GM12878 (cell line): Measurements from ENCODE around the gene DTNA. TPM values are rescaled to one million over a fixed set of nuclear protein-coding genes. Genes with fewer than 3 reads are reported as not detected.
"Not testable (repeated sequence)": the region's sequence is repeated elsewhere in the genome, so short reads cannot be mapped to it uniquely, and the experiment has no call there.

Source experiments
- ATAC-seq: fragments of 200-7000 bp; cut with Tn5 transposase; 3 replicates; pipeline ENCODE4 v1.9.1; 2020; ENCODE audit warnings: mild to moderate bottlenecking, moderate library complexity
- BruUV-seq: library from RNA; stranded (reverse); fragments of 400-500 nt; replicated peaks from 2 replicates; lab custom pipeline; 2021; lab: Mats Ljungman, UMichigan
- CTCF ChIA-PET: fragments of 300-600 bp; sonication (Branson Sonifier 250); formaldehyde crosslinking; extraction: SDS; loops from one replicate; lab custom pipeline; 2021; ENCODE audit warnings: inconsistent platforms; lab: Yijun Ruan, JAX
- POLR2A ChIA-PET: fragments of 350-600 bp; formaldehyde crosslinking; extraction: SDS; loops from one replicate; lab custom pipeline; 2021; ENCODE audit warnings: inconsistent platforms; lab: Charles Lee
- RAD21 ChIA-PET: fragments of 300-600 bp; sonication (Branson Sonifier 250); formaldehyde crosslinking; loops from one replicate; lab custom pipeline; 2023; ENCODE audit warnings: antibody characterized with exemption; ENCODE audit not compliant: unreplicated experiment; lab: Charles Lee
- SMC1A ChIA-PET: fragments of 300-600 bp; sonication (Branson Sonifier 250); formaldehyde crosslinking; loops from one replicate; lab custom pipeline; 2023; ENCODE audit not compliant: unreplicated experiment, uncharacterized antibody; lab: Charles Lee
- DNase-seq: peaks from one replicate; pipeline ENCODE4 v3.0.0-alpha.2; 2011; ENCODE audit warnings: low read depth, low spot score
- FAIRE-seq: peaks from 3 replicates; lab custom pipeline; 2011; peaks lifted over from hg19 to GRCh38; lab: Jason Lieb, UNC
- H2AFZ ChIP-seq: 2 replicates; pipeline ENCODE4 v1.6.0; 2011; ENCODE audit warnings: low read depth, low read length, control low read depth; ENCODE audit not compliant: control insufficient read depth
- H3K27ac ChIP-seq: 2 replicates; pipeline ENCODE4 v1.5.1; 2011; ENCODE audit warnings: control low read depth; ENCODE audit not compliant: control insufficient read depth, insufficient read depth
- H3K27me3 ChIP-seq, 2 experiments: replicated peaks in 1 of 2; 2 replicates each; pipeline versions ENCODE4 v1.6.0 to v1.6.1; 2011; ENCODE audit warnings: low read length in 1 of 2; ENCODE audit not compliant: control insufficient read depth in 2 of 2, insufficient read depth in 2 of 2
- H3K36me3 ChIP-seq, 2 experiments: 2 replicates each; pipeline ENCODE4 v1.5.1; 2011; ENCODE audit warnings: low read length in 1 of 2; ENCODE audit not compliant: control insufficient read depth in 2 of 2, insufficient read depth in 2 of 2
- H3K4me1 ChIP-seq: 2 replicates; pipeline ENCODE4 v1.6.1; 2011; ENCODE audit warnings: mild to moderate bottlenecking, low read length, moderate library complexity, mixed read lengths; ENCODE audit not compliant: control insufficient read depth, insufficient read depth
- H3K4me2 ChIP-seq: 2 replicates; pipeline ENCODE4 v1.6.0; 2011; ENCODE audit warnings: control low read depth; ENCODE audit not compliant: control insufficient read depth, insufficient read depth
- H3K4me3 ChIP-seq: fragments of 200-600 bp; sonication (generic); 2 replicates; pipeline ENCODE4 v1.5.1; 2016
- H3K79me2 ChIP-seq: 2 replicates; pipeline ENCODE4 v1.6.0; 2011; ENCODE audit warnings: low read length; ENCODE audit not compliant: control insufficient read depth, insufficient read depth
- H3K9ac ChIP-seq: 2 replicates; pipeline ENCODE4 v1.8.0; 2011; ENCODE audit warnings: low read length, control low read depth, mixed read lengths; ENCODE audit not compliant: control insufficient read depth, insufficient read depth
- H3K9me3 ChIP-seq: replicated peaks from 3 replicates; pipeline ENCODE4 v1.5.1; 2011; ENCODE audit warnings: mild to moderate bottlenecking, low read length; ENCODE audit not compliant: control insufficient read depth, insufficient read depth
- H4K20me1 ChIP-seq: 2 replicates; pipeline ENCODE4 v1.6.0; 2011; ENCODE audit not compliant: control insufficient read depth, insufficient read depth
- E2F8 ChIP-seq: fragments of 450-650 bp; IDR thresholded peaks from 2 replicates; pipeline ENCODE4 v1.6.1; 2018; ENCODE audit warnings: mild to moderate bottlenecking, low read depth, moderate library complexity; ENCODE audit not compliant: partially characterized antibody
- POLR2A ChIP-seq: IDR thresholded peaks from 2 replicates; pipeline ENCODE4 v1.6.1; 2011; ENCODE audit warnings: low read depth, mild to moderate bottlenecking, low read length
- POLR2AphosphoS2 ChIP-seq: IDR thresholded peaks from 2 replicates; pipeline ENCODE4 v1.6.1; 2011; ENCODE audit warnings: low read depth, mild to moderate bottlenecking, low read length, improper control_type of control experiment, moderate library complexity
- TBL1XR1 ChIP-seq: IDR thresholded peaks from 2 replicates; pipeline ENCODE4 v1.6.1; 2012; ENCODE audit warnings: low read depth, low read length, improper control_type of control experiment
- TCF3 ChIP-seq: IDR thresholded peaks from 2 replicates; pipeline ENCODE4 v1.6.1; 2012; ENCODE audit warnings: low read depth, mild to moderate bottlenecking, low read length, borderline replicate concordance; ENCODE audit not compliant: insufficient read depth
- TCF7 ChIP-seq: IDR thresholded peaks from 2 replicates; pipeline ENCODE4 v1.6.1; 2014; ENCODE audit warnings: antibody characterized with exemption, borderline replicate concordance
- WGBS: methylation state at CpG from one replicate; pipeline ENCODE4 v1.1.6; 2016; ENCODE audit warnings: low lambda C conversion rate; ENCODE audit not compliant: insufficient replicate concordance, insufficient coverage; ENCODE audit errors: missing lambda C conversion rate; 5-methylcytosine and 5-hydroxymethylcytosine counted together
- in situ Hi-C: fragments of 300-500 bp; cut with MboI; formaldehyde crosslinking; loops from 9 replicates; pipeline ENCODE4 v1.14.3; 2018; ENCODE audit warnings: mixed read lengths
- intact Hi-C: fragments of 100-400 bp; cut with micrococcal nuclease; formaldehyde crosslinking; loops from one replicate; pipeline ENCODE4 v1.14.2; 2022; ENCODE audit not compliant: unreplicated experiment
- polyA plus RNA-seq, 11 experiments: library from polyadenylated mRNA; depleted of rRNA in 4 of 11; unstranded in 6 of 11; stranded (reverse) in 5 of 11; fragments of >200 nt; fragmentation: Nextera tagmentation in 4 of 11; fragmentation: Illumina TruSeq in 1 of 11; extraction: Ambion mirVana in 4 of 11; extraction: Trizol in 1 of 11; gene quantifications; 1 replicate in 1 of 11; 2 replicates in 10 of 11; pipeline versions ENCODE4 v1.2.1 to v1.2.3, GENCODE V29; 2011 to 2016; ENCODE audit warnings: inconsistent platforms in 2 of 11, missing spikeins in 2 of 11, low read depth in 1 of 11
- total RNA-seq, 4 experiments: library from RNA; depleted of rRNA in 3 of 4; stranded (reverse); fragments of >200 nt in 3 of 4; fragmentation: Illumina TruSeq in 1 of 4; extraction: Trizol in 1 of 4; gene quantifications; 2 replicates each; pipeline versions ENCODE4 v1.2.1 to v1.2.3, GENCODE V29; 2013 to 2021

The DTNA gene
- total and polyA plus RNA-seq, 10 of the 15 experiments (the other 5 are each of a cell fraction or from before 2014, with no cell fraction given) = 0.26 to 8.6 (median 0.53) TPM

- intact Hi-C loops = no loop called here
- Histone ChIP-seq H3K9ac (no peak overlapping the region), H3K4me1 (no peaks in the 10 kb centered on the region), H3K27me3 (no peaks in the 10 kb centered on the region), H3K36me3 (no peaks in the 10 kb centered on the region), H2AFZ (no peak overlapping the region), H3K79me2 (no peaks in the 10 kb centered on the region), H3K27ac (no peak overlapping the region), H4K20me1 (no peaks in the 10 kb centered on the region), H3K9me3 (no peaks in the 10 kb centered on the region), H3K4me3 (no peak overlapping the region), H3K4me2 (no peak overlapping the region)
- no peak for DNase-seq
- BruUV-seq = no TSS peak
- ChIA-PET CTCF (no interaction called here), SMC1A (no interaction called here), POLR2A (no interaction called here), RAD21 (no interaction called here)
- in situ Hi-C loops = no loop called here
- TF ChIP-seq TCF3 = no peak
- no peak for TF ChIP-seq POLR2A
- no peak for TF ChIP-seq POLR2AphosphoS2
- no peak for TF ChIP-seq E2F8
- no peak for TF ChIP-seq TBL1XR1
- no peak for TF ChIP-seq TCF7
- 17% methylated on average over 3 of the region's 3 CpGs for WGBS
- FAIRE-seq = no peak
- ATAC-seq = no peak
Observed at GRCh38 chr18:34915046-34915445, 204.9 kb downstream of the DTNA start.

- POLR2A ChIA-PET, RAD21 ChIA-PET: not testable (repeated sequence)
Observed at GRCh38 chr18:34916539-34916938, 206.4 kb downstream of the DTNA start.

More at GRCh38 chr18:34916539-34916938, 206.4 kb downstream of the DTNA start:
- H3K36me3 ChIP-seq, ATAC-seq, intact Hi-C loops, H3K4me2 ChIP-seq, H3K4me1 ChIP-seq, CTCF ChIA-PET, H2AFZ ChIP-seq, FAIRE-seq, H4K20me1 ChIP-seq, H3K9me3 ChIP-seq, DNase-seq, in situ Hi-C loops, SMC1A ChIA-PET, H3K27ac ChIP-seq, H3K4me3 ChIP-seq, H3K79me2 ChIP-seq, BruUV-seq, H3K27me3 ChIP-seq, H3K9ac ChIP-seq: not testable (repeated sequence)
- WGBS = 65% methylated on average over 7 of the region's 7 CpGs
